Measurements from ENCODE around the gene NSRP1. TPM values are rescaled to one million over a fixed set of nuclear protein-coding genes. Genes with fewer than 3 reads are reported as not detected.

Gene NSRP1
- total and polyA plus RNA-seq, 2 of the 8 experiments (the other 6 are each of a cell fraction or from before 2014, with no cell fraction given) = 6.1 to 22.4 TPM

DNA sequence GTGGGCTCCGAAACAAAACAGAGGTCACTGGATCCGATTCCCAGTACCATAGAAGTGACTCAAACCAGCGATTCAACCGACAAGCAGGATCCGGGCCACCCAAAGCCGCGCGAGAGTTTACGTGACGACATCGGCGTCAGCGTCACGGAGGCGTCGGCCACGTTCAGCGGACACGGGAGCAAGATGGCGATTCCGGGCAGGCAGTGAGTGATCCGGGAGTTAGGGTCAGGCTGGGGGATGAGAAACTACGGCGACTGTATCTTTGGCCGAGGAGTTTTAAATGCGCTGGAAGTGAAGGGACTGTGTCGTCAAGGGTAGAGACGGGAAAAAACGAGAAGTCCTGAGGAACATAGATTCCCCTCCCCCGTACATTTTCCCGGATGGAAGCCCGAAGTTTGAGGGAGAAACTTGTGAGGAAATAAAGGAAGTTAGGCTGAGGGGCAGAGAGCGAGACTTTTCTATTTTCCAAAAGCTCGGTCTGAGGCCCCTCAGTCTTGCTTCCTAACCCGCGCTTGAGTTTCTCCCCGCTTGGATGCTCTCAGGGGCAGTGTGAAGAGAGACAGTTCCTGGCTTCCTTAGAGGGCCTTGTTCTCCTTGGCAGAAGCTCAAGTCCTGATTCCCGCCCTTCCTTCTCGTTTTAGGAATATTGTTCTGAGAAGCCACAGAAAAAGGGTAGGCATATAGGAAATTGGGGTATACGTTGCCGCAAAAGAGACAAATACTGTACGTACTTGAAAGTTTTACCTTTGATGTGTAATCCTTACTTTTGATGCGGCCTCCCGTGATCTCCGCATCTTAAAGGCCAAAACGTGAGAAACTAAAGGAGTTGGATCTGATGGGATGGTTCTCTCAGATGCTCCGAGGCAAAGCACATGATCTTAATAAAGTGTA lies at the start of gene NSRP1 (continued):
- TF ChIP-seq SP2 (IDR thresholded peaks at IDR 0.05; ENCODE audit: low read length) (no peak), POLR2A (IDR thresholded peaks at IDR 0.05; ENCODE audit: control extremely low read depth in 1 of 2, low read depth in 2 of 2, low read length in 2 of 2) (peak; percentile 98 to 99), HDAC2 (IDR thresholded peaks at IDR 0.05; ENCODE audit: borderline replicate concordance in 1 of 2, low read depth in 2 of 2, low read length in 2 of 2) (no peak), TAF1 (IDR thresholded peaks at IDR 0.05; ENCODE audit: low read depth, low read length) (peak; percentile 100), CHD2 (IDR thresholded peaks at IDR 0.05; ENCODE audit: low read length) (peak; percentile 93), SAP30 (IDR thresholded peaks at IDR 0.05; ENCODE audit: insufficient read depth, insufficient replicate concordance, low read length) (no peak), EZH2 (IDR thresholded peaks at IDR 0.05; ENCODE audit: low read depth, low read length, severe bottlenecking) (no peak), BRCA1 (IDR thresholded peaks at IDR 0.05; ENCODE audit: low read depth, low read length) (peak; percentile 71), POU5F1 (IDR thresholded peaks at IDR 0.05; ENCODE audit: low read depth, low read length) (no peak), JUND (IDR thresholded peaks at IDR 0.05; ENCODE audit: low read length) (peak; percentile 59; the same call in 1 of the 2 replicates), JUN (IDR thresholded peaks at IDR 0.05; ENCODE audit: low read depth, low read length) (no peak), SIN3A (conservative IDR thresholded peaks at IDR 0.05 in 1 of 2, IDR thresholded peaks at IDR 0.05 in 1 of 2; ENCODE audit: low read depth in 1 of 2, low read length in 2 of 2) (no peak; a peak in 1 of 4 replicates), SP4 (IDR thresholded peaks at IDR 0.05; ENCODE audit: low read length) (peak; percentile 88; the same call in 1 of the 2 replicates), KDM5A (IDR thresholded peaks at IDR 0.05; ENCODE audit: low read length) (peak; percentile 63; the same call in 1 of the 2 replicates), CBX5 (IDR thresholded peaks at IDR 0.05; ENCODE audit: low read depth, low read length) (no peak), GTF2F1 (IDR thresholded peaks at IDR 0.05; ENCODE audit: borderline replicate concordance, low read depth, low read length) (peak; percentile 37), RXRA (IDR thresholded peaks at IDR 0.05; ENCODE audit: insufficient read depth, low read depth, low read length) (no peak)
- TF ChIP-seq, protein P1, sequence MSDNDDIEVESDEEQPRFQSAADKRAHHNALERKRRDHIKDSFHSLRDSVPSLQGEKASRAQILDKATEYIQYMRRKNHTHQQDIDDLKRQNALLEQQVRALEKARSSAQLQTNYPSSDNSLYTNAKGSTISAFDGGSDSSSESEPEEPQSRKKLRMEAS (IDR thresholded peaks at IDR 0.05) = peak; percentile 79
- TF ChIP-seq, protein P2, sequence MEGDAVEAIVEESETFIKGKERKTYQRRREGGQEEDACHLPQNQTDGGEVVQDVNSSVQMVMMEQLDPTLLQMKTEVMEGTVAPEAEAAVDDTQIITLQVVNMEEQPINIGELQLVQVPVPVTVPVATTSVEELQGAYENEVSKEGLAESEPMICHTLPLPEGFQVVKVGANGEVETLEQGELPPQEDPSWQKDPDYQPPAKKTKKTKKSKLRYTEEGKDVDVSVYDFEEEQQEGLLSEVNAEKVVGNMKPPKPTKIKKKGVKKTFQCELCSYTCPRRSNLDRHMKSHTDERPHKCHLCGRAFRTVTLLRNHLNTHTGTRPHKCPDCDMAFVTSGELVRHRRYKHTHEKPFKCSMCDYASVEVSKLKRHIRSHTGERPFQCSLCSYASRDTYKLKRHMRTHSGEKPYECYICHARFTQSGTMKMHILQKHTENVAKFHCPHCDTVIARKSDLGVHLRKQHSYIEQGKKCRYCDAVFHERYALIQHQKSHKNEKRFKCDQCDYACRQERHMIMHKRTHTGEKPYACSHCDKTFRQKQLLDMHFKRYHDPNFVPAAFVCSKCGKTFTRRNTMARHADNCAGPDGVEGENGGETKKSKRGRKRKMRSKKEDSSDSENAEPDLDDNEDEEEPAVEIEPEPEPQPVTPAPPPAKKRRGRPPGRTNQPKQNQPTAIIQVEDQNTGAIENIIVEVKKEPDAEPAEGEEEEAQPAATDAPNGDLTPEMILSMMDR (IDR thresholded peaks at IDR 0.05; ENCODE audit: control extremely low read depth in 1 of 3, insufficient read depth in 1 of 3, low read depth in 1 of 3, low read length in 3 of 3) = no peak
- TF ChIP-seq, protein P3, sequence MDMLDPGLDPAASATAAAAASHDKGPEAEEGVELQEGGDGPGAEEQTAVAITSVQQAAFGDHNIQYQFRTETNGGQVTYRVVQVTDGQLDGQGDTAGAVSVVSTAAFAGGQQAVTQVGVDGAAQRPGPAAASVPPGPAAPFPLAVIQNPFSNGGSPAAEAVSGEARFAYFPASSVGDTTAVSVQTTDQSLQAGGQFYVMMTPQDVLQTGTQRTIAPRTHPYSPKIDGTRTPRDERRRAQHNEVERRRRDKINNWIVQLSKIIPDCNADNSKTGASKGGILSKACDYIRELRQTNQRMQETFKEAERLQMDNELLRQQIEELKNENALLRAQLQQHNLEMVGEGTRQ (IDR thresholded peaks at IDR 0.05; ENCODE audit: low read length) = no peak
